ENCODE results near the gene TAOK3. TPM values are rescaled to one million over a fixed set of nuclear protein-coding genes. Genes with fewer than 3 reads are reported as not detected.

TAOK3 gene
- total RNA-seq, 4 donors from 2014 or later: 22.7 to 61.7 (median 38.8) TPM

DNA sequence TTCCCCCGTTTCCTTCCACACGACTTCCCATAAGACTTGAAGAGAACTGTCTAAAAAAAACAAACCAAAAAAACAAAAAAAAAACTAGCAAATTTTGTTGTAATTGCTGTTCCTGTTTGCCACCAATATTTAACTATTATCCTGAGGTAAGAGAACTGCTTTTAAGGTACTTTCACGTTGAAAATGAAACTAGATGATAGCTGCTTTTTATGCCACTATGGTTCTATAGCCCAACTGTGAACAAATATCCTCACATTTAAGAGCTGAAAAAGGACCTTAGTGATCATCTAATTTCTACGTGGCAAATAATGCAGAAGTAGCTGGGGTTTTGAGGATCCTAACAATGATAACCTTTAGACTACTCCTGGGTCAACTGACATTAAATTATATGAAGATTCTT lies 98.6 kb downstream of the TAOK3 start:
- H3K9me3 ChIP-seq: no peaks in the 10 kb centered on the region
- H3K27ac ChIP-seq: no peak overlapping the region
- TF ChIP-seq EP300 (IDR thresholded peaks at IDR 0.05) (no peak), POLR2A (IDR thresholded peaks at IDR 0.05) (no peak)
- TF ChIP-seq, protein P1, sequence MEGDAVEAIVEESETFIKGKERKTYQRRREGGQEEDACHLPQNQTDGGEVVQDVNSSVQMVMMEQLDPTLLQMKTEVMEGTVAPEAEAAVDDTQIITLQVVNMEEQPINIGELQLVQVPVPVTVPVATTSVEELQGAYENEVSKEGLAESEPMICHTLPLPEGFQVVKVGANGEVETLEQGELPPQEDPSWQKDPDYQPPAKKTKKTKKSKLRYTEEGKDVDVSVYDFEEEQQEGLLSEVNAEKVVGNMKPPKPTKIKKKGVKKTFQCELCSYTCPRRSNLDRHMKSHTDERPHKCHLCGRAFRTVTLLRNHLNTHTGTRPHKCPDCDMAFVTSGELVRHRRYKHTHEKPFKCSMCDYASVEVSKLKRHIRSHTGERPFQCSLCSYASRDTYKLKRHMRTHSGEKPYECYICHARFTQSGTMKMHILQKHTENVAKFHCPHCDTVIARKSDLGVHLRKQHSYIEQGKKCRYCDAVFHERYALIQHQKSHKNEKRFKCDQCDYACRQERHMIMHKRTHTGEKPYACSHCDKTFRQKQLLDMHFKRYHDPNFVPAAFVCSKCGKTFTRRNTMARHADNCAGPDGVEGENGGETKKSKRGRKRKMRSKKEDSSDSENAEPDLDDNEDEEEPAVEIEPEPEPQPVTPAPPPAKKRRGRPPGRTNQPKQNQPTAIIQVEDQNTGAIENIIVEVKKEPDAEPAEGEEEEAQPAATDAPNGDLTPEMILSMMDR (IDR thresholded peaks at IDR 0.05): no peak
- peaks cover 15% of the 10 kb centered on the region for H3K4me1 ChIP-seq
- no peak overlapping the region for H3K4me3 ChIP-seq
- H3K36me3 ChIP-seq: no peaks in the 10 kb centered on the region
- WGBS: 71% methylated on average over 4 of the region's 4 CpGs
- H3K27me3 ChIP-seq: no peaks in the 10 kb centered on the region
- DNase-seq (ENCODE audit: low spot score in 2 of 2): no peak

- no peak for TF ChIP-seq EP300 (IDR thresholded peaks at IDR 0.05)
- TF ChIP-seq POLR2AphosphoS5 (IDR thresholded peaks at IDR 0.05): no peak
- TF ChIP-seq POLR2A (IDR thresholded peaks at IDR 0.05): no peak
- TF ChIP-seq, protein P1 (IDR thresholded peaks at IDR 0.05): no peak
- DNase-seq (ENCODE audit: low spot score in 2 of 2): no peak
- Histone ChIP-seq H3K9me3 (no peaks in the 10 kb centered on the region), H3K36me3 (no peaks in the 10 kb centered on the region), H3K27ac (peak overlapping the region; percentile 38), H3K4me3 (no peak overlapping the region), H3K4me1 (peaks cover 15% of the 10 kb centered on the region), H3K27me3 (no peaks in the 10 kb centered on the region)
- WGBS: 56% methylated on average over 5 of the region's 5 CpGs
Measured at GRCh38 chr12:118271770-118272417, 100.8 kb downstream of the TAOK3 start.

DNA sequence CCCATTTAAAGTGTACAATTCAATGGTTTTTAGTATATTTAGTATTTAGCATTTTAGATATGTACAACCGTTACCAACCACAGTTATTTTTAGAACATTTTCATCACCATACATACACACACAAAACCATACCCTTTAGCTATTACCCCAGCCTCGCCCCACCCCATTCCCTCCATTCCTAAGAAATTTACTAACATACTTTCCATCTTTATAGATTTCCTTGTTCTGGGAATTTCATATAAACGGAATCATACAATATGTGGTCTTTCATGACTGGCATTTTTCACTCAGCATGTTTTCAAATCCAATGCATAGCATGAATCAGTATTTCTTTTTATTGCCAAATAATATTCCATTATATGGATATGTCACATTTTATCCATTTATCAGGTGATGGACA lies 101.5 kb downstream of the TAOK3 start:
- Histone ChIP-seq H3K4me1 (peaks cover 15% of the 10 kb centered on the region), H3K9me3 (no peaks in the 10 kb centered on the region), H3K36me3 (peaks cover under 1% of the 10 kb centered on the region), H3K27ac (no peak overlapping the region), H3K27me3 (no peaks in the 10 kb centered on the region), H3K4me3 (no peak overlapping the region)
- WGBS: 58% methylated on average over 3 of the region's 3 CpGs
- TF ChIP-seq, protein P1 (IDR thresholded peaks at IDR 0.05): no peak
- no peak for TF ChIP-seq POLR2AphosphoS5 (IDR thresholded peaks at IDR 0.05)
- TF ChIP-seq EP300 (IDR thresholded peaks at IDR 0.05): no peak
- TF ChIP-seq POLR2A (IDR thresholded peaks at IDR 0.05): no peak
- DNase-seq (ENCODE audit: low spot score in 2 of 2): no peak

DNA sequence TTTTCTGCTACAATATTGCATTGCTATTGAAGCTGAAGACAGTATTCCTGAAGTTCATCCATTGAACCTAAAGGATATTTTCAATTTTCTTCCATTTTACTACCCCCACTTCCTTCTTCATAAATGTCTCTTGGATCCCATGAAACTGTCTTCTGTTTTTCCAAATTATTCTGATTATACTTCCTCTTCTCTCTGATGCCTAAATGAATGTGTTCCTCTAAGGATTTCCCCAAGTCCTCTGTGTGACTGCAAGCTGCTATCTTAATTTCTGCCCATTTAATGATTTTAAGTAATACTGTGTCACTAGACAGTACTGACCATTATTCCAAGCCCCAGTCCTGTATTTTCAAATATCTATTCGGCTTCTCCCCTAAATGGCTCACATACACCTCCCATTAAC lies 102.9 kb downstream of the TAOK3 start:
- WGBS: 88% methylated on average over 1 of the region's 1 CpG
- TF ChIP-seq, protein P1 (IDR thresholded peaks at IDR 0.05): no peak
- TF ChIP-seq POLR2AphosphoS5 (IDR thresholded peaks at IDR 0.05) (no peak), POLR2A (IDR thresholded peaks at IDR 0.05) (no peak), EP300 (IDR thresholded peaks at IDR 0.05) (no peak)
- Histone ChIP-seq H3K9me3 (no peaks in the 10 kb centered on the region), H3K4me3 (no peak overlapping the region), H3K27me3 (no peaks in the 10 kb centered on the region), H3K4me1 (peaks cover 15% of the 10 kb centered on the region), H3K36me3 (peaks cover 4% of the 10 kb centered on the region), H3K27ac (no peak overlapping the region)
- DNase-seq (ENCODE audit: low spot score in 2 of 2): no peak

GRCh38 chr12:118259079-118259478 lies 113.6 kb downstream of the TAOK3 start:
- Histone ChIP-seq H3K27ac (no peak overlapping the region), H3K4me1 (no peaks in the 10 kb centered on the region), H3K36me3 (peaks cover 13% of the 10 kb centered on the region), H3K4me3 (no peak overlapping the region), H3K27me3 (no peaks in the 10 kb centered on the region), H3K9me3 (no peaks in the 10 kb centered on the region)
- 87% methylated on average over 6 of the region's 6 CpGs for WGBS
- DNase-seq (ENCODE audit: low spot score in 2 of 2): no peak
- TF ChIP-seq EP300 (IDR thresholded peaks at IDR 0.05) (no peak), POLR2AphosphoS5 (IDR thresholded peaks at IDR 0.05) (no peak), POLR2A (IDR thresholded peaks at IDR 0.05) (no peak)
- TF ChIP-seq, protein P1 (IDR thresholded peaks at IDR 0.05): no peak

Data from suprapubic skin (tissue), 4 donors.